HG03378 (cell line): Measurements from ENCODE around the gene COL13A1.

Experiments used
- ATAC-seq: cut with Tn5 transposase; IDR thresholded peaks from one replicate; pipeline ENCODE4 v1.9.1; 2021; ENCODE audit warnings: mild to moderate bottlenecking, moderate library complexity; ENCODE audit not compliant: unreplicated experiment

COL13A1 gene

DNA sequence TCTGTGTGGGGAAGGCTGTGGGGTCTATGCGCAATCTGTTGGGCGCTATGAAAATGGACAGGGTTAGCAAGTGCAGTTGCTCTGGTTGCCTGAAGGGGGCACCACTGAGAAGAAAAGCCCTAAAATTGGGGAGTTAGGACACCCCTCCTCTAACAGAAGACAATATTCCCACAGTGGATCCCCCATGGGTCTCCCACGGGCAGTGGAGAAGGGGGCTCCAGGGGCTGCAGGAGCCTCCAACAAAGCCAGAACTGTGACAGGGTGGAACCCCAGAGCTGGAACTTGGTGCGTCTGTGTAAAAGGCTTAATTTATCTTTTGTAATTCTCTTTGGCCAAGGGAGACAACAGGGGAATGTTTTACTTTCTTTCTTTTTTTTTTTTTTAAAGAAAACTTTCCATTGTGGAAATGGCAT, 12.5 kb upstream of the COL13A1 start:
- ATAC-seq: no peak

DNA sequence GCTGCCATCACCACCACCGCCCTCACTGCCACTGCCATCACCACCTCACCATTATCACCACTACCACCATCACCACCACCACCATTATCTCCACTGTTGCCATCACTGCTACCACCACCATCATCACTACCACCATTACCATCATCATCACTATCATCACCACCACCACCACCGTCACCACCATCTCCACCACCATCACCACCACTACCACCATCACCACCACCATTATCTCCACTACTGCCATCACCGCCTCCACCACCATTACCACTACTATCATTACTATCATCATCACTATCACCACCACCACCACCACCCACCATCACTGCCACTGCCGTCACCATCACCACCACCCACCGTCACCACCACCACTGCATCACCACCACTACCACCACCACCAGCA, 9.9 kb upstream of the COL13A1 start:
- ATAC-seq: no peak

GRCh38 chr10:69792341-69792740, 9.4 kb upstream of the COL13A1 start:
- ATAC-seq: no peak

GRCh38 chr10:69794673-69795072, 7.0 kb upstream of the COL13A1 start:
- no peak for ATAC-seq

GRCh38 chr10:69795242-69795934, 6.3 kb upstream of the COL13A1 start:
- no peak for ATAC-seq

GRCh38 chr10:69797959-69798358, 3.7 kb upstream of the COL13A1 start:
- ATAC-seq: no peak

- no peak for ATAC-seq
Measured at GRCh38 chr10:69800109-69800508, 1.6 kb upstream of the COL13A1 start.

DNA sequence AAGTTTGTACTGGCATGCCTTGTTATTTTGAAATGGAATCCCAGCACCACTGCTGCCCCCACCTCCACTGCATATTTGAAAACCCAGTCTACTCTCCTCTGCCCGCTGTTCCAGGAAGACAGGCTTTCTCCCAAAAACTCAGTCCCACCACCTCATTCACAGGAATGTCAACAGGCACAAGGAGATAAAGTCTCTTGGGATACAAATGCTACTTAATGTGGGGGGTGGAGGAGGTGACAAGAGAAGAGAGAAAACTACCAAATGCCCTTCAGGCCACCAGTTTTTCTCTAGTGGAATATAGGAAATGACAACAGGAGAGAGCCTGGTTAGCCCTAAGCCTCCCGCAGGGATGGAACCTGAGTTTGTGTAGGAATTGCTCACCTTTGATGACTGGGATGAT, 1.0 kb upstream of the COL13A1 start:
- ATAC-seq: no peak

GRCh38 chr10:69801094-69801433, 642 bp upstream of the COL13A1 start:
- no peak for ATAC-seq

DNA sequence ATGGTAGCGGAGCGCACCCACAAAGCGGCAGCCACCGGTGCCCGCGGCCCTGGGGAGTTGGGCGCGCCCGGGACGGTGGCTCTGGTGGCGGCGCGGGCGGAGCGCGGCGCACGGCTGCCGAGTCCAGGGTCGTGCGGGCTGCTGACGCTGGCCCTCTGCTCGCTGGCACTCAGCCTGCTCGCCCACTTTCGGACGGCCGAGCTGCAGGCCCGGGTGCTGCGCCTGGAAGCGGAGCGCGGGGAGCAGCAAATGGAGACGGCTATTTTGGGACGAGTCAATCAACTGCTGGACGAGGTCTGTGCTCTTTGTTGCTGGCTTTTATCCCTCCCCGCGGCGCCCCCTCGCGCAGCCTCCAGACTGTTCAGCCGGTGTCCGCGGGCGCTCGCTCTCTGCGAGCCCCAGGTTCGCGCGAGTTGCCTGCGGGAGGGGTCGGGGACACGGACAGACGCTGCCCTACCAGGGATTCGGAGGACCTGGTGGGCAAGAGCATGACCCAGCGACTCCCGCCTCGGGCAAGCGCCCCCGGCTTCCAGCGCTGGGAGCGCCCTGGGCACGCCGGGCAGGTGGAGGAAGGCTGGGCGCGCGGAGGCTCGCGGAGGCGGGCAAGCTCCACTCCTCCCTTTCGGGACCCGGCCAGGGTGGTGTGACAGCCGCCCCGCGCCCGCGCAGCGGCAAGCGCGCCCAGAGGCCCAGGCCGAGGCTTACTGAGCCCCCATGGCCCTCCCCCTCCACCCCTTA, 887 bp downstream of the COL13A1 start:
- no peak for ATAC-seq

- ATAC-seq: no peak
Measured at GRCh38 chr10:69803809-69804208, 2.1 kb downstream of the COL13A1 start.

- ATAC-seq: no peak
Measured at GRCh38 chr10:69804775-69805174, 3.1 kb downstream of the COL13A1 start.

DNA sequence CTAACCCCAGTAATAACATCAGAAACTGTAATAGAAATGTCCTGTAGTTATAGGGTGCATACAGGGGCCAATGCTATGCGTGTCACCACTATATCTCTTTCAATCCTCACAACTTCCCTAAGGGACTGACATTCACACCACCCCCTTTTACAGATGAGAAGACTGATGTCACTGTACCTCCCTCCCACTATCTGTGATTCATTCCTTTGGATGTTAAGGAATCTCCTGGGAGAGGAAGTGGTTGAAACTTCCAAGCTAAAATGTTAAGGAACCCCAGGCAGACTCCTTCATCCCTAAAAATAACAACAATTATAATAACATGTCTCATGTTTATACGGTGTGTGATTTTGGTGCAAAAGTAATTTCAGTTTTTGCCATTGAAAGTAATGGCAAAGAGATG, 5.4 kb downstream of the COL13A1 start:
- ATAC-seq: no peak

- no peak for ATAC-seq
Measured at GRCh38 chr10:69807696-69808095, 6.0 kb downstream of the COL13A1 start.

GRCh38 chr10:69809318-69809717, 7.6 kb downstream of the COL13A1 start:
- no peak for ATAC-seq

- no peak for ATAC-seq
Measured at GRCh38 chr10:69810097-69810496, 8.4 kb downstream of the COL13A1 start.

DNA sequence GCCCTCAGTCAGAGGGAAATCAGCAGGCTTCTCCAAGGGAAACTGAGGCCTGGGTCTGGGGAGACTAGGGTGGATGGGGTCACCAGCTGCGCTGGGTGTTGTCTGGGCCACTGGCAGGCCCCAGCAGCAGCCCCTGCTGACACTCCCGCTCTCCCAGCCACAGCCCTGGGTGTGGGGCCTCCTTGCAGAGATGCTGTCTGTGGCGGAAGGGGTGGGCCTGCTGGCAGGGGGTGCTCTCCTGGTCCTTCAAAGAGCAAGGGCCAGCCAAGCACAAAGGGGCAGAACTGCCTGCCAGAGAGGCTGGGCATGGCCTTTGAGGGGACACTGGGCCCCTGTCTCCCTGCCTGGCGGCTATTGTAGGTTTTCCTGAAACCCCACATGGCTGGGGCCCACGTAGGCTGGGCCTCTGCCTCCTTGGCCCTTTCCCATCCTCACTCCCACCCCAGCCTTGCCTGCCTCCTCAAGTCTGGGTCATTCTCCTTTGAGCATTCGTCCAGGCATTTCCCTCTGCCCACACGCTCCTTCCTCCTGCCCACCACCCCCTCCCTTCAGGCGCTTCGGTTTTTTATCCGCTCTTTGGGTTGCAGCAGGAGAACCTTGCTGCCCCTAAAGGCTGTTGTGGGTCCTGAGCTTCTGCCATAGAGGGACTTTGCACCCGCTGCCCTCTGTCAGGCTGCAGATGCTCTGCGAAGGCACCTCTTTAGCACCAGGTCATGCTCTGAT, 9.1 kb downstream of the COL13A1 start:
- ATAC-seq: no peak

GRCh38 chr10:69813632-69814031, 11.9 kb downstream of the COL13A1 start:
- no peak for ATAC-seq

- no peak for ATAC-seq
Measured at GRCh38 chr10:69814251-69814650, 12.5 kb downstream of the COL13A1 start.

DNA sequence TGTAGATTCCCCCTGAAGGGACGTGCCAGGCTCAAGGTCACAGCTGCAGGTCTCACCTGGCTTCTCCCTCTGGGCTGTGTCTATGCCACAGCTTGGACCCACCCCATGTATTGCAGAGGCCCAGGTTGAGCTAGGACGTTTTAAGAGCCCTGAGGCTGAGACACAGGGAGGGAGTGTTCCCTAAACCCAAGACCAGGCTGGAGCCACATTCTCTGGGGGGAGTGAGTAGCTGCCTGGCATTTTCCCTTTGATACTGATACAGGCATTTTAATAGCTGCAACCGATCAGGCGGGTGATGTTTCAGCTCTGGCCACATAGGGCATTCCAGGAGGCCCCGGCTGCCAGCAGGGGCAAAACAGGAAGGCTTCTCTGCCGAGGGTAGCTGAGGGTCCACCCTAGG, 13.4 kb downstream of the COL13A1 start:
- no peak for ATAC-seq

- ATAC-seq: no peak
Measured at GRCh38 chr10:69816521-69816920, 14.8 kb downstream of the COL13A1 start.

- no peak for ATAC-seq
Measured at GRCh38 chr10:69817078-69817581, 15.4 kb downstream of the COL13A1 start.
